ENCODE results near the gene PPP1R2C. TPM values are rescaled to one million over a fixed set of nuclear protein-coding genes. Genes with fewer than 3 reads are reported as not detected.

The PPP1R2C gene
- total RNA-seq, 1 donor = not detected

DNA sequence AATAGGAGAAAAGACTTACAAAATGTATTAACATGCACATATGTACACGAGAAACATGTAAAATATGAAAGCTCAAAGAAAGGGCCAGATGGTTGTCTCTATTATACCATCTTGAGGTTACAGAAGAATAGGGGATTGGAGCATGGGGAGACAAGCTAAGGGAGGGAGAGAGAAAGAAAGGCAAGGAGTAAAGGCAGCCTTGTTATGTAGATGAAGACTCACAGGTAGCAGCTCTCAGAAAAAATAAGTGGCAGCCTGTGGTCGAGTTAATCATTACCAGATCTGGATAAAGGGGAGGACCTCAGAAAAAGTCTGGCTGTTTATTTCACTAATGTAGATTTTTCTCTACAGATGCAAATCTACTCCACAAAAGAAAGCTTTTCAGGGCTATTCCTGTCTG lies 26.6 kb upstream of the PPP1R2C start:
- H4K20me1 ChIP-seq (ENCODE audit: insufficient read depth, low read length) = no peaks in the 10 kb centered on the region
- no peaks in the 10 kb centered on the region for H3K36me3 ChIP-seq (ENCODE audit: insufficient read depth, low read length)
- no peaks in the 10 kb centered on the region for H3K9me3 ChIP-seq (ENCODE audit: low read depth, low read length)
- no peak for DNase-seq (ENCODE audit: insufficient read length, low spot score, missing footprints)
- no peak overlapping the region for H2AFZ ChIP-seq (ENCODE audit: low read length)
- no peaks in the 10 kb centered on the region for H3K27me3 ChIP-seq (ENCODE audit: insufficient read depth, low read length)
- H3K4me1 ChIP-seq (ENCODE audit: insufficient read depth, low read length) = no peaks in the 10 kb centered on the region
- H3K27ac ChIP-seq (ENCODE audit: low read depth, low read length) = no peak overlapping the region
- H3K79me2 ChIP-seq (ENCODE audit: insufficient read depth, low read length) = no peaks in the 10 kb centered on the region
- no peak overlapping the region for H3K4me2 ChIP-seq (ENCODE audit: insufficient read depth, low read length)
- H3K4me3 ChIP-seq (ENCODE audit: insufficient read depth, low read length) = no peak overlapping the region
- TF ChIP-seq, protein P1, sequence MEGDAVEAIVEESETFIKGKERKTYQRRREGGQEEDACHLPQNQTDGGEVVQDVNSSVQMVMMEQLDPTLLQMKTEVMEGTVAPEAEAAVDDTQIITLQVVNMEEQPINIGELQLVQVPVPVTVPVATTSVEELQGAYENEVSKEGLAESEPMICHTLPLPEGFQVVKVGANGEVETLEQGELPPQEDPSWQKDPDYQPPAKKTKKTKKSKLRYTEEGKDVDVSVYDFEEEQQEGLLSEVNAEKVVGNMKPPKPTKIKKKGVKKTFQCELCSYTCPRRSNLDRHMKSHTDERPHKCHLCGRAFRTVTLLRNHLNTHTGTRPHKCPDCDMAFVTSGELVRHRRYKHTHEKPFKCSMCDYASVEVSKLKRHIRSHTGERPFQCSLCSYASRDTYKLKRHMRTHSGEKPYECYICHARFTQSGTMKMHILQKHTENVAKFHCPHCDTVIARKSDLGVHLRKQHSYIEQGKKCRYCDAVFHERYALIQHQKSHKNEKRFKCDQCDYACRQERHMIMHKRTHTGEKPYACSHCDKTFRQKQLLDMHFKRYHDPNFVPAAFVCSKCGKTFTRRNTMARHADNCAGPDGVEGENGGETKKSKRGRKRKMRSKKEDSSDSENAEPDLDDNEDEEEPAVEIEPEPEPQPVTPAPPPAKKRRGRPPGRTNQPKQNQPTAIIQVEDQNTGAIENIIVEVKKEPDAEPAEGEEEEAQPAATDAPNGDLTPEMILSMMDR (IDR thresholded peaks at IDR 0.05; ENCODE audit: extremely low read depth, low read depth, low read length) = no peak

DNA sequence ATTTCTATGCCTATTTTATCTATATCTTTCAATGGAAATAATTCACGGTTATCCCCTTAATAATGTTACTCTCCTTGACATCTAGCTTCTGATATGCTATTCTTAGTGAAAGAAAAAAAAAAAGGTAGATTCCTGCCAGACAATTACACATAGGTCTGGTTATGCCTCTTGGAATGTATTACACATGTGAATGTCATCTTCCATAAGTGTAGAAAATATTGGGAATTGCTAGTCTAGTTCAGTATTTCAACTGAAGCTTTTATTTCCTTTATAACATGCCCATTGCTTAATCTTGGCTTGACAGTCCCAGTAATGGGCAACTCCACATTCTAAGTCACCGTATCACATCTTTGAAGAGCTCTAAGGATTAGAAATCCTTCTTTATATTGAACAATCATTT lies 25.4 kb upstream of the PPP1R2C start:
- no peak overlapping the region for H3K4me2 ChIP-seq (ENCODE audit: insufficient read depth, low read length)
- H3K4me1 ChIP-seq (ENCODE audit: insufficient read depth, low read length) = no peaks in the 10 kb centered on the region
- H3K27ac ChIP-seq (ENCODE audit: low read depth, low read length) = no peak overlapping the region

DNA sequence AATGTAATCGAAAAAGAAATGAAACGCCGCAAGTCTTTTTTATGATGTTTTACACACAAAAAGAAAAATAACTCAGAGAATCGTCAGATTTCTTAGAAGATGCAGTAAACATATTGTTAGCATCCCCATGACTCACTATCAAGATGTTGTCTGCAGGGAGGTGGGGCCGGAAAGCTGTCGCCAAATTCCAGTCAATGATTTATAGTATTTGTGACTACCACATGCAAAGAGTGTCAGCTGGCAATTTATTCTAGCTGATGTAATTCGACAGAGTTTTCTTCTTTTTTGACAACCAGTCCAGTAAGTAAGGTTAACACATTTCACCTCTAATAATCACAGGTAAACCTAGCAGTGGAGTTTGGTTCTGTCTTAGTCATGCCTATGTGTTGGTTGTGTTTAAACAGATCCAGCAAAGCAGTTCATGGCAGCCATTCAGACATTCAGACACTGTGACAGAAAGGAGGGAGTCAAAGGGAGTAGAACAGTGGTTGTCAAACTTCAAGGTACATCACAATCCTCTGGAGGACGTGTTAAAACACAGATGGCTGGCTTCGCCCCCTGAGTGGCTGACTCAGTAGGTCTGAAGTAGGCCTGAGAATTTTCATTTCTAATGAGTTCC lies 19.8 kb upstream of the PPP1R2C start:
- Histone ChIP-seq H2AFZ (ENCODE audit: low read length) (no peak overlapping the region), H4K20me1 (ENCODE audit: insufficient read depth, low read length) (no peaks in the 10 kb centered on the region), H3K4me1 (ENCODE audit: insufficient read depth, low read length) (no peaks in the 10 kb centered on the region), H3K27ac (ENCODE audit: low read depth, low read length) (no peak overlapping the region), H3K27me3 (ENCODE audit: insufficient read depth, low read length) (no peaks in the 10 kb centered on the region), H3K9me3 (ENCODE audit: low read depth, low read length) (no peaks in the 10 kb centered on the region), H3K36me3 (ENCODE audit: insufficient read depth, low read length) (no peaks in the 10 kb centered on the region), H3K4me3 (ENCODE audit: insufficient read depth, low read length) (no peak overlapping the region), H3K79me2 (ENCODE audit: insufficient read depth, low read length) (no peaks in the 10 kb centered on the region), H3K4me2 (ENCODE audit: insufficient read depth, low read length) (no peak overlapping the region)
- no peak for DNase-seq (ENCODE audit: insufficient read length, low spot score, missing footprints)
- TF ChIP-seq, protein P1 (IDR thresholded peaks at IDR 0.05; ENCODE audit: extremely low read depth, low read depth, low read length) = no peak

More for the DNA sequence above, 25.4 kb upstream of the PPP1R2C start:
- Histone ChIP-seq H4K20me1 (ENCODE audit: insufficient read depth, low read length) (no peaks in the 10 kb centered on the region), H3K4me3 (ENCODE audit: insufficient read depth, low read length) (no peak overlapping the region), H2AFZ (ENCODE audit: low read length) (no peak overlapping the region), H3K79me2 (ENCODE audit: insufficient read depth, low read length) (no peaks in the 10 kb centered on the region), H3K36me3 (ENCODE audit: insufficient read depth, low read length) (no peaks in the 10 kb centered on the region), H3K9me3 (ENCODE audit: low read depth, low read length) (no peaks in the 10 kb centered on the region), H3K27me3 (ENCODE audit: insufficient read depth, low read length) (no peaks in the 10 kb centered on the region)
- TF ChIP-seq, protein P1 (IDR thresholded peaks at IDR 0.05; ENCODE audit: extremely low read depth, low read depth, low read length) = no peak
- no peak for DNase-seq (ENCODE audit: insufficient read length, low spot score, missing footprints)

DNA sequence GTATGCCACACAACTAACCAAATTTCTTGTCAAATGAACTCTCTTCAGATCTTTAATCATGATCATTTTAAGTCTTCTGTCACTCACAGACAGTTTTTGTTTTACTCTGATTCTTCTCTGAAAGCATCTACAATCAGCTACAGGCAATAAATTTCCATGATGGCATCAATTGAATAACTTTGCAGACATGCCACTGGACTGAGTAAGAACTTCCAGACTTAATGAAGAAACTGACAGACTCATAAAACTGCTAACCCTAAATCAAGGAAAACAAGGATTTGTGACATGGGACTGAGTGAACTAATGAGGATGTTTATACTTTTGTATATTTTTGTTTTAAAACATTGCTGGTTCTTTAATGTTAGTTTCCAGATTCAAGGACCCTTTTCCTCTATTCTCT lies 5.5 kb upstream of the PPP1R2C start:
- Histone ChIP-seq H4K20me1 (ENCODE audit: insufficient read depth, low read length) (no peaks in the 10 kb centered on the region), H3K4me3 (ENCODE audit: insufficient read depth, low read length) (no peak overlapping the region), H2AFZ (ENCODE audit: low read length) (no peak overlapping the region), H3K9me3 (ENCODE audit: low read depth, low read length) (no peaks in the 10 kb centered on the region), H3K27ac (ENCODE audit: low read depth, low read length) (no peak overlapping the region), H3K79me2 (ENCODE audit: insufficient read depth, low read length) (no peaks in the 10 kb centered on the region), H3K36me3 (ENCODE audit: insufficient read depth, low read length) (no peaks in the 10 kb centered on the region), H3K27me3 (ENCODE audit: insufficient read depth, low read length) (peaks cover 6% of the 10 kb centered on the region), H3K4me2 (ENCODE audit: insufficient read depth, low read length) (no peak overlapping the region), H3K4me1 (ENCODE audit: insufficient read depth, low read length) (no peaks in the 10 kb centered on the region)
- DNase-seq (ENCODE audit: insufficient read length, low spot score, missing footprints) = no peak
- TF ChIP-seq, protein P1 (IDR thresholded peaks at IDR 0.05; ENCODE audit: extremely low read depth, low read depth, low read length) = no peak

Measured in osteoblast (primary cell).